Fibroblast of gingiva (primary cell): ENCODE measurements around the gene RTP3.

Source experiments
- DNase-seq: peaks from one replicate; pipeline ENCODE4 v3.0.0-alpha.2; 2011; ENCODE audit warnings: low read depth

The RTP3 gene

GRCh38 chr3:46497556-46498265 lies at the start of gene RTP3:
Gene RTP3, plus strand, starts transcription at chr3:46497976. Its CDS starts 87 bp downstream, at chr3:46498063.
- DNase-seq: no peak

DNA sequence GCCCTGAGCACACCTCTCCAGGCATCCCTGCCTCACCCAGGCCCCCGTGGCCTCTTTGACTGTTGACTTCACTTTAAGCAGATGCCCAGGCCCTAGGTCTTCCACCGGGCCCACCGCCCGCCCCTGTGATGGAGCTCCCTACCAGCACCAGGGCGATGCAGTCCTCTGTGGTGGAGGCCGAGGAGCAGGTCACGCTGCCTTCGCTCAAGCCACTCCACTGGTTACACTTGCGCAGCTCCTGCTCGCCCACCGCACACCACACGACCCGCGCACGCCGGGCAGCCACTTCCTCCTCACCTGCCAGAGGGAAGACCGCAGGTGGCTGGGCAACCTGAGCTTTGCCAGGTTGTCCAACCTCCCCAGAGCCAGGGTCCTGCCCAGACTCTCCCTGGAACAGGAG lies 49.1 kb upstream of the RTP3 start:
- no peak for DNase-seq

DNA sequence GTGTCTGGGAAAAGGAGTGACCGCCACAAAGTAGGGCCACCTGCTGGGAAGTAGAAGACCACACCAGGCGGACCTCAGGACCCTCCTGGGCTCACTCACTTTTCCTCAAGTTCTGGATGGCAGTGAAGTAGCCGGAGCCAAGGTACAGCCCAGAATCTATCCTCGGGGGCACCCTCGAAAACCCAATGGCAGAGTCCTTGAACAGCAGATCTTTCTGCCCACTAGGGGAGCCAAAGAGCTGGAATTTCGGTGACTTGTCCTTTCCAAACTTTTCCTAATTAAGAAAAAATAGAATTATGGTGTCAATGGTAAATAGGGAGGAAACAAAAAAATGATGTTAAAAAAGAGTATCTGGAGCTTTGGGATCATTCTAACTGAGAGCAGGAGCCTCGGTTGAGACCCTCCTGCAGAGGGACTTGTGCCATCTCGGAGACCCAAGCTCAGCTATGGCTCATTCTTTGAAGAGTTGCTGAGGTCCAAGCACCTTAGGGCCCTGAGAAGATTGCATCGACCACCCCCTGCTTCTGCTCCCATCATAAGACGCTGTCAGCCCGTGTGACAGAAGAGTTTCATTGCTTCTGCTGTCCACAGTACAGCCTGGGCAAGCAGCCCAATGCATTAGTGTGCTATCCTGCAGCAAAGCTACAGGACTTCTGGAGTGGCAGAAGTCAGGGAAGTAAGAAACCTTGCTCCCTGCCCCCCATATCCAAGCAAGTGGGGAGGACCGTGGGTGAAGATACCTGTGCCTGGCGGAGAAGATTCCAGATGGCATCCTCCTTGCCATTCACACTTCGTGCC lies 47.8 kb upstream of the RTP3 start:
- DNase-seq: no peak

- no peak for DNase-seq
These were observed 44.1 kb upstream of the RTP3 start for GRCh38 chr3:46453526-46454208.

DNA sequence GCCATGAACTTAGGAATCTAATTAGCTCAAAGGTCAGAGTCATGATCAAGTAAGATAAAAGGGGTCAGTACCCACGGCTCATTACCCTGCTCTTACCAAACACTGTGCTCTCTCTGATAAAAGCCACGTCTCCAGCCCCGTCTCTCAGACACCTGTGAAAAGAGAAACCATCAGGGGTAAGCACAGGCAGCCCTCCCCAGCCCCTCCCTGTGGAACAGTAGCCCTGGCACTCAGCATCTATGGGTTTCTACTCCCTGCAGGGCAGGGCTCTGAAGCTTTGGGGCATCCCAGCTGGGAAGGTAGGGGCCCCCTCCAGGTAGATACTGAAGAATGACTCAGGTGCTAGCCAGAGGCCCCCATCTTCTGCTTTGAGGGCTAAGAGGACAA lies 43.6 kb upstream of the RTP3 start:
- no peak for DNase-seq

DNA sequence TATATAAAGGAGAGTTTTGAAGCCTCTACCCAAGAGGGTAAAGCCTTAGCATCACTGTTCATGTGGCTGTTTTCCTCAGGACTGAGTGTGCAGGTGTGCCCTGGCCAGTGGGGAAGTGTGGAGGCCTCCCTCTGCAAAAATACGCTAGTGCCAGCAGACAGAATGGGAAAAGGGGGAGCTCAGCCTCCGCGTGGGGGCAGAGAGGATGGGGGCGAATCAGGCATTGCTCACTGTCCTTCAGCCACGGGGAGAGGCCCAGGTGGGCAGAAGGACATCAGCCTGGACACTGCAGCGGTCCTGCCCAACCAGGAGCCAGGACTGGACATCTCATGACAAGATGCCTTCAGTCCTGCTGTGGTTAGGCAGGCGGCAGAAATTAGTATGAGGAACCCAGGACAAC lies 43.2 kb upstream of the RTP3 start:
- DNase-seq: no peak

DNA sequence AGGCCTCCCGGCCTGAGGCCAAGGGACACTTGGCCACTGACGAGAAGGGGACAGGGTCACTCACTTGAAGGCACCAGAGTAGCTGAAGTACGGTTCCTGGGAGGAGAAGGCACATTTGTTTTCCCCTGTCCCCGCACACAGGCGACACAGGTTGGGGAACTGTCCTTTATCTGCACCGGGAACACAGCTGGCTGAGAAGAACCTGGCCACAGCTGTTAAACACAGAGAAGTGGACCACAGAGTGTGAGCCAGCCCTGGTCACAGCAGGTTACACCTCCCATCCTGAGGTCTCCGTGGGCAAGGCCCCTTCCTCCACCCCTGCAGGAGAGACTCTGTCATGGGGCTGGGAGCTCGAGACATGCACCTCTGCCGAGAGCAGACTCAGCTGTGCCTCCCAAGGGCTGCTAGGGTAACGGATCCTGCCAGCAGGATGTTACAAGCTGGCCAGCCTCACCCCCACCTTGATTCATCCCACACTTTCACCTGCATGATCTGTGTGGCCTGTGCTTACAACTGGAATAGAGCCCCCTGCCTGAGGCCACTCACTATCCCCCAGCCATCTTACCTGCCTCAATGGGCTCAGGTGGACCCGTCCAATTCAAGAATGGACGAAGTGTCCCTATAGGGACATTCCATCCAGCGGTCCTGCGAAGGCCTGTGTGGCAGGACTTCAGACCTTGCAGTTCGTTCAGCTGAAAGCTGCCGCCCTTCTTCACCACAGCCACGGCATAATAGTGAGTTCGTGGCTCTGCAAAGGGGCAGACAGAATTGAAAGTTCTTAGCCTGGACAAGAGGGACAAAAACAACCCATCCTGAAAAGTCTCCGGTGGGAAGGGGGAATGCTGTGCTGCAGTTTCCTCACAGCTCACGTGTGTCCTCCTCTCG lies 42.3 kb upstream of the RTP3 start:
- no peak for DNase-seq

DNA sequence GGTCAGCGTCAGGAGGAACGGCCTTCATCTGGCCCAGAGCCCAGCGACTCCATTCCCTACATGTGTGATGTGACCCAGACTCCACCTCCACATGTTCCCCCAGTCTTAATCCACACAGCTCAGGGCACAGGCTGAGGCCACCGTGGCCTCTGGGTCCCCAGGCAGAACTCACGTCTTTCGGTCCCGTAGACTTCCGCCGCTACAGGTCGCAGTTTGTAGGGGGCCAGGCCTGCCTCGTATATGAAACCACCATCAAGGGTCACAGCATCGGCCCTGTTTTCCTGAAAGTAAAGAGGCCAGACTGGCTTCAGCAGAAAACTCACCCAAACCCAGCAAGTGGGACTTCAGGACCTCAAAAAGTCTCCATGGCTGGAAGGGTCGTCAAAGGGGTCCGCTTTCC lies 41.7 kb upstream of the RTP3 start:
- DNase-seq: no peak

GRCh38 chr3:46460051-46460450 lies 37.7 kb upstream of the RTP3 start:
- DNase-seq: no peak

DNA sequence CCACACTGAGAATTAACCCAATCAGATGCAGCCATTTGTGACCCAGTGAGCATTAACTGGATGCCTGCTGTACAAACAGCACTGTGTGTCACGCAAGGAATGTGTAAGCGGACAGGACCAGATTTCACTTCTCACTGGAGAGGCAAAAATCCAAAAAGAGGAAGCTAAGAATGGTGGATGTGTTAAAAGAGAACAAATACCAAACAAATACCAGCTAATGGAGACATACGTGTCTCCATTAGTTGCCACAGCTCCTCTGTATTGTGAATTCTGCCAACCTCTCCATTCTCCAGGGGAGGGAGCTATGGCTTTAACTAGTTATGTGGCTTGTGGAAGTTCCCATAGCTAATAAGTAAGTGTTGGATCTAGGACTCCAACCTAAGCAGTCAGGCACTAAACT lies 35.7 kb upstream of the RTP3 start:
- DNase-seq: no peak

DNA sequence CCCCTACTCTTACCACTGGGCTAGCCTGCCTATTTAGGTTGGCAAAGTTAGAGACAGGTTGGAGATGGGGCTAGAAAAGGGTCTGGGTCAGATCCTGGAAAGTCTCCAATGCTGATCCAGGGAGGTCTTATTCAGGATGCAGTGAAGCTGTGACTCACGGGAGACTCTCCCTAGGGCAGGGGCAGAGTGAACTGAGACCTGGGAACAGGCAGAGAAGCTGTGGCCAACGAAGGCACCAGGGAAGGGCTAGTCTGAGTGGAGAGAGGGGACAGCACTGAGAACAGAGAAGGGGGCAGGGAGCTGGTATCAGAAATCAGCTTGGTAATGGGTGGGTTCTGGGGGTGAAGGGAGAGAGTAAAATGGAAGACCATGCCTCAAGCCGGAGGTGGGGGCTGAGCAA lies 35.3 kb upstream of the RTP3 start:
- DNase-seq: no peak

GRCh38 chr3:46463120-46463867 lies 34.5 kb upstream of the RTP3 start:
- no peak for DNase-seq

- no peak for DNase-seq
These were observed 33.9 kb upstream of the RTP3 start for GRCh38 chr3:46463868-46464241.

DNA sequence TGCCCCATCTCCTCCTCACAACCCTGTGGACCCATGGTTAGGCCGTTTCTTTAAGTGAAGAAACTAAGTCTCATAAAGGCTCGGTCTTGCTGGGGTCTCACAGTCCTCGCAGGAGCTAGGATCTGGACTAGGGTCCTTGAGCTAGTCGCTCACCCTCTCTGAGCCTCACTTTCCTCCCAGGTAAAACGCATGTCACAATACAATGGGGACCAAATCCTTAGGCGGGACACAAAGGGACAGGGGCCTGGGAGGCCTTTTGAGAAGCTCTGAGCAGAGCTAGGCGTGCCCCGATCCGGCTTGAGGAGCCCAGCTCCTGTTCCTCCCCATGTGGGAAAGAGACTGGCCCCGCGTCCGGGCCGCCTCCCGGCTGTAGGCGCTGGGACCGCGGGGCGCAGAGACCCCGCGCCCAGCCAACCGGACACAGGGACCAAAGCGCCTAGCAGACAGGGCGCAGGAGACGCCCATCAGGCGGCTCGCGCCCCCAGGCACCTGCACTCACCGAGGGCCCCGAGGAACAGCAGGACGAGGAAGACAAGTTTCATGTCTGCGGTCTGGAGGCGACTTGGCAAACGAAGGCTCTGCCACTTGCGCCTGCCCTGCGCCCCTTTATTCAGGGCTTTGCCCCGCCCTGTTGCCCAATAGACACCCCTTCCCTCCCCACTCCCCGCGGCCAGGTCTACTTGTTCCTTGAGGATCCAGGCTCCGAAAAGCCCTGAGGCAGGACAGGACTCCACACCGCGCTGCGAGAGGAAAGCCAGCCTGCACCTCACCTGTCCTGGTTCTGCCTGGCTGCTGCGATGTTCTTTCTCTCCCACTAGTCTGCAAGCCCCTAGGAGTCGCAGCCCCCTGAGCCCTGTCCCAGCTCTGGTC lies 33.2 kb upstream of the RTP3 start, which contains the start of gene LTF:
LTF (minus strand) TSS at position 580 of the 870 bp plus-strand sequence; CDS start at position 542, 38 bp downstream.
- no peak for DNase-seq

DNA sequence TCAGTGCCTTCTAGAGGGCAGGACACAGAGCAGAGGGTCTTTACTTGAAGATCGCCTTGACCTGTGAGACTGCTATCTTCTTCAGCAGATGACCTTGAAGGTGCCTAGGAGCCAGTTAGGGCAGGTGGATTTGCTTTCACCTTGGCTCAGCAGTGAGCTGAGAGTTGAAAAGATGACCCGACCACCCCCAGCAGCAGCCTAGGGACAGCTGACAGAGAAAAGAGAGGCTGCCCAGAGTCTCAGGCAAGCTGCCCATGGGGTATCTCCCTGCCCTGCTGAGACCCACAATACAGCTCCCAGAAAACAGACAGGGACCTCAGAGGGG lies 32.6 kb upstream of the RTP3 start:
- no peak for DNase-seq

DNA sequence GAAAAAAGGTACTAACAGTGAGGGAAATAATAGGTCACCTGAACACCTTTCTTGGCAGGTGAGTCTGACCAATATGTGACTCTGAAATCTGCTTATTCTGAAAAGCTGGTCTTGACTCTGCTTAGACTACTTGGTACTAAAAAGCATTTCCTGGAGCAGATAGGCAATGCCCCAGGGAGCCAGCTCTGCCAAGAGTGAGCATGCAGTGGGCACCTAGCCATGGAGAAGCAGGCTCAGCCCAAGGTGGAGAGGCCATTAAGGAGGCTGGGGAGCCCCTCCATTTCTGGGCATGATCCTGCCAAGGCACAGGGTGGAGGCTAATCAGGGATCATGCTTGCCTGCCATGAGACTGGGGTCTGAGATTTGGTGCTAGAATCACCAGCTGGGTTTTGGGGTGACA lies 31.5 kb upstream of the RTP3 start:
- DNase-seq: peak; percentile 7

DNA sequence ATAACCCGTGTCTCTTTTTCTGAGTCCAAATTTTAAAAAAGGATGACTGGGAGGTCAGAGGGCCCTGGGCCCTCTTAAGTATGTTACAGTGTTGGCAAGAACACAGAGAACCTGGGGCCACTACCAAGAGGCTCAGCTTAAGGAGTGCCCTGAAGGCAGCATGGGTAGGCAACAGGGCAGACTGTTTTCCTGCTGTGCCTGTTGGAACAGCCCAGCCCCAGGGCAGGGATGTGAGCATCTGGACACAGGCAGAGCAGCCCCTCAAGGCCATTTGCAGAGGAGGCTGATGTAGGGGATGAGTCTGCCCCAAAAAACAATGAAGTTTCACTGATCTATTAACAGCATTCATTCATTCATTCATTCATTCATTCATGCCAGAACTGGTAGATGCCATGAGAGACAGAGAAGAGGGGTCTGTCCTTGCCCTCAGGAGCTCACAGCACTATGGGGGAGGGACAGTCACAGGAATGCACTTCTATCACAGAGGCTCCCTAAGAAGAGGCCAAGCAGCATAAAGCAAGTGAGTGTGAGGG lies 30.8 kb upstream of the RTP3 start:
- no peak for DNase-seq

GRCh38 chr3:46467562-46467961 lies 30.2 kb upstream of the RTP3 start:
- no peak for DNase-seq

DNA sequence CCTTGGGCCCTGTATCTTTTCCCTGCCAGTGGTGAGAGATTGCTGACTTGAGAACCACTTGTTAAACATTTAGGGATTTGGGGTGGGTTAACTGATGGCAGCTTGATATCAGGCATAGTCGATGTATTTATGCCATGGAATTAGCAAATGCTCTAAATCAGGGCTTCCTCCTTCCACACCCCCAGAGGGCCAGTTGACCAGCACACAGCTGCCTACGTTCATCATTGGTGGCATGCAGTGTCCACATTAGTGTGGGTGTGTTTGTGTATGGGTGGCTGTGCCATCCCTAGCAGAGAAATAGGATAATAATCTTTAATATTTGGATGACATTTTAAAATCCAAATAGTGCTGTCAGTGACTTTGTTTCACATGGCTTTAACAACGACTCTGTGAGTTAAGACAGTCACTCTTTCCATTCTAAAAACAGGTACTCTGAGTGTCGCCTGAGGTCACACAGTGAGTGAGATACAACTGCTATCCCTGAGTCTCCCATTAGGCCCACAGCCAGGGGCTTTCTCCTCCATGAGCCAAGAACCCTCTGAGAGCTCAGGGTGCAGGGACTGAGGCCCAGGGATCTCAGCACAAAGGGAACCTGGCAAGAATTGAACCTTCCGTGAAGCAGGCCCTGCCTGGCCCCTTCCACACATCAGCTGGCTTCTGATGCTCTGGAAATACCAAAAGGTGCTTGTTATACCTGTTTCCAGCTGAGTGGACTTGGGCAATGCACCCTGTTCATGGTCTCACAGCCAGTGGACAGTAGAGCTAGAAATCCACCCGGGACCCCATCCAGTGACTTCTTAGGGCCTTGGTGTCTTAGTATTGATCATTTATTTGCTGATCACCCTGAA lies 28.8 kb upstream of the RTP3 start:
- no peak for DNase-seq
